ENCODE measurements around the gene MMP10. TPM values are rescaled to one million over a fixed set of nuclear protein-coding genes. Genes with fewer than 3 reads are reported as not detected.

MMP10 gene
- polyA plus RNA-seq, 6 donors from 2014 or later: not detected

GRCh38 chr11:102798012-102798746 lies 17.8 kb upstream of the MMP10 start, which contains the start of gene MMP1:
Gene MMP1 (minus strand): TSS chr11:102798160. CDS start chr11:102798092, 68 bp downstream.
- H3K4me1 Mint-ChIP-seq: no peaks in the 10 kb centered on the region
- no peaks in the 10 kb centered on the region for H3K9me3 Mint-ChIP-seq
- DNase-seq (no peak), ATAC-seq (ENCODE audit: low read depth in 2 of 2) (no peak)
- no peak within 1 kb of the TSS for H3K27ac Mint-ChIP-seq
- no peaks in the 10 kb centered on the region for H3K36me3 Mint-ChIP-seq
- peaks cover 0 to 12% (median 11%) of the 10 kb centered on the region in 3 donors for H3K27me3 Mint-ChIP-seq
- H3K4me3 Mint-ChIP-seq: peak within 1 kb of the TSS in 1 of 8 donors; percentile 2

GRCh38 chr11:102794382-102794781 lies 14.0 kb upstream of the MMP10 start:
- Mint-ChIP-seq H3K27me3 (peaks cover 0 to 14% (median 3%) of the 10 kb centered on the region in 3 donors), H3K4me3 (no peak overlapping the region), H3K36me3 (no peaks in the 10 kb centered on the region), H3K27ac (no peak overlapping the region), H3K4me1 (no peaks in the 10 kb centered on the region), H3K9me3 (no peaks in the 10 kb centered on the region)
- DNase-seq (no peak), ATAC-seq (ENCODE audit: low read depth in 2 of 2) (peak; percentile 46 to 47)

GRCh38 chr11:102793677-102794290 lies 13.4 kb upstream of the MMP10 start:
- DNase-seq: no peak
- no peaks in the 10 kb centered on the region for H3K4me1 Mint-ChIP-seq

GRCh38 chr11:102792604-102793003 lies 12.2 kb upstream of the MMP10 start:
- Mint-ChIP-seq H3K36me3 (no peaks in the 10 kb centered on the region), H3K4me1 (no peaks in the 10 kb centered on the region), H3K9me3 (no peaks in the 10 kb centered on the region), H3K4me3 (no peak overlapping the region), H3K27me3 (peaks cover 0 to 20% (median 8%) of the 10 kb centered on the region in 3 donors), H3K27ac (no peak overlapping the region)
- ATAC-seq (ENCODE audit: low read depth in 2 of 2): no peak
- DNase-seq: no peak

More at GRCh38 chr11:102793677-102794290, 13.4 kb upstream of the MMP10 start:
- ATAC-seq (ENCODE audit: low read depth in 2 of 2): no peak
- peaks cover 0 to 17% (median 0%) of the 10 kb centered on the region in 3 donors for H3K27me3 Mint-ChIP-seq
- H3K9me3 Mint-ChIP-seq: no peaks in the 10 kb centered on the region
- no peak overlapping the region for H3K4me3 Mint-ChIP-seq
- H3K36me3 Mint-ChIP-seq: no peaks in the 10 kb centered on the region
- H3K27ac Mint-ChIP-seq: no peak overlapping the region

GRCh38 chr11:102791271-102792036 lies 11.0 kb upstream of the MMP10 start:
- peaks cover 0 to 20% (median 8%) of the 10 kb centered on the region in 3 donors for H3K27me3 Mint-ChIP-seq
- no peak overlapping the region for H3K27ac Mint-ChIP-seq
- H3K9me3 Mint-ChIP-seq: no peaks in the 10 kb centered on the region
- no peaks in the 10 kb centered on the region for H3K36me3 Mint-ChIP-seq
- no peak overlapping the region for H3K4me3 Mint-ChIP-seq
- DNase-seq (no peak), ATAC-seq (ENCODE audit: low read depth in 2 of 2) (no peak)
- H3K4me1 Mint-ChIP-seq: no peaks in the 10 kb centered on the region

- H3K36me3 Mint-ChIP-seq: no peaks in the 10 kb centered on the region
- DNase-seq: no peak
- H3K27me3 Mint-ChIP-seq: peaks cover 0 to 20% (median 15%) of the 10 kb centered on the region in 3 donors
- no peak for ATAC-seq (ENCODE audit: low read depth in 2 of 2)
- H3K27ac Mint-ChIP-seq: no peak overlapping the region
- peaks cover 0 to 4% (median 0%) of the 10 kb centered on the region in 7 donors for H3K9me3 Mint-ChIP-seq
- H3K4me1 Mint-ChIP-seq: no peaks in the 10 kb centered on the region
- no peak overlapping the region for H3K4me3 Mint-ChIP-seq
Observed at GRCh38 chr11:102788334-102788995, 8.0 kb upstream of the MMP10 start.

GRCh38 chr11:102784380-102784779 lies 4.0 kb upstream of the MMP10 start:
- Mint-ChIP-seq H3K27ac (no peak overlapping the region), H3K9me3 (peaks cover 0 to 4% (median 0%) of the 10 kb centered on the region in 7 donors), H3K4me3 (no peak overlapping the region), H3K4me1 (no peaks in the 10 kb centered on the region), H3K27me3 (peaks cover 9 to 32% (median 27%) of the 10 kb centered on the region in 3 donors), H3K36me3 (no peaks in the 10 kb centered on the region)
- no peak for DNase-seq
- no peak for ATAC-seq (ENCODE audit: low read depth in 2 of 2)

- ATAC-seq (ENCODE audit: low read depth in 2 of 2) (no peak), DNase-seq (no peak)
- Mint-ChIP-seq H3K9me3 (peaks cover 0 to 4% (median 0%) of the 10 kb centered on the region in 7 donors), H3K27ac (no peak overlapping the region), H3K27me3 (peaks cover 9 to 32% (median 20%) of the 10 kb centered on the region in 3 donors), H3K4me3 (no peak overlapping the region), H3K36me3 (no peaks in the 10 kb centered on the region), H3K4me1 (no peaks in the 10 kb centered on the region)
Observed at GRCh38 chr11:102783720-102784119, 3.3 kb upstream of the MMP10 start.

- no peaks in the 10 kb centered on the region for H3K4me1 Mint-ChIP-seq
- no peak for DNase-seq
- ATAC-seq (ENCODE audit: low read depth in 2 of 2): no peak
- H3K9me3 Mint-ChIP-seq: peaks cover 0 to 4% (median 0%) of the 10 kb centered on the region in 7 donors
- peaks cover 9 to 27% (median 18%) of the 10 kb centered on the region in 3 donors for H3K27me3 Mint-ChIP-seq
- no peak overlapping the region for H3K27ac Mint-ChIP-seq
- H3K36me3 Mint-ChIP-seq: no peaks in the 10 kb centered on the region
- no peak overlapping the region for H3K4me3 Mint-ChIP-seq
Observed at GRCh38 chr11:102783016-102783415, 2.6 kb upstream of the MMP10 start.

- no peak overlapping the region for H3K27ac Mint-ChIP-seq
- DNase-seq: no peak
- no peak overlapping the region for H3K4me3 Mint-ChIP-seq
- no peaks in the 10 kb centered on the region for H3K4me1 Mint-ChIP-seq
- H3K36me3 Mint-ChIP-seq: no peaks in the 10 kb centered on the region
- H3K9me3 Mint-ChIP-seq: peaks cover 0 to 4% (median 0%) of the 10 kb centered on the region in 7 donors
- ATAC-seq (ENCODE audit: low read depth in 2 of 2): no peak
- H3K27me3 Mint-ChIP-seq: peaks cover 12 to 23% (median 14%) of the 10 kb centered on the region in 3 donors
Observed at GRCh38 chr11:102781676-102782075, 1.2 kb upstream of the MMP10 start.

GRCh38 chr11:102776454-102776853 lies 4.0 kb downstream of the MMP10 start:
- Mint-ChIP-seq H3K36me3 (no peaks in the 10 kb centered on the region), H3K4me1 (no peaks in the 10 kb centered on the region), H3K4me3 (no peak overlapping the region), H3K9me3 (no peaks in the 10 kb centered on the region), H3K27me3 (peaks cover 6 to 17% (median 9%) of the 10 kb centered on the region in 3 donors), H3K27ac (peak overlapping the region in 1 of 6 donors; percentile 64)
- no peak for DNase-seq
- ATAC-seq (ENCODE audit: low read depth in 2 of 2): no peak

- H3K36me3 Mint-ChIP-seq: no peaks in the 10 kb centered on the region
- no peaks in the 10 kb centered on the region for H3K4me1 Mint-ChIP-seq
- no peak overlapping the region for H3K4me3 Mint-ChIP-seq
- no peak for ATAC-seq (ENCODE audit: low read depth in 2 of 2)
- no peak overlapping the region for H3K27ac Mint-ChIP-seq
- H3K9me3 Mint-ChIP-seq: peaks cover 0 to 5% (median 0%) of the 10 kb centered on the region in 7 donors
- no peak for DNase-seq
- peaks cover 9 to 28% (median 13%) of the 10 kb centered on the region in 3 donors for H3K27me3 Mint-ChIP-seq
Observed at GRCh38 chr11:102773386-102773785, 7.0 kb downstream of the MMP10 start.

- Mint-ChIP-seq H3K27me3 (peaks cover 9 to 29% (median 16%) of the 10 kb centered on the region in 3 donors), H3K4me1 (no peaks in the 10 kb centered on the region), H3K4me3 (no peak overlapping the region), H3K36me3 (no peaks in the 10 kb centered on the region), H3K9me3 (peaks cover 0 to 5% (median 0%) of the 10 kb centered on the region in 7 donors), H3K27ac (no peak overlapping the region)
- no peak for ATAC-seq (ENCODE audit: low read depth in 2 of 2)
- no peak for DNase-seq
Observed at GRCh38 chr11:102771351-102771750, 9.1 kb downstream of the MMP10 start.
